GM19238 (cell line): ENCODE results near the gene MRPL28.
"Not testable (repeated sequence)": the region's sequence is repeated elsewhere in the genome, so short reads cannot be mapped to it uniquely, and the experiment has no call there.

Experiments
- DNase-seq: peaks from one replicate; pipeline ENCODE4 v3.0.0; 2011; ENCODE audit warnings: low spot score; ENCODE audit not compliant: insufficient read length

Gene MRPL28

GRCh38 chr16:373848-374615 lies 3.7 kb upstream of the MRPL28 start:
- no peak for DNase-seq

- no peak for DNase-seq
These were observed 2.8 kb upstream of the MRPL28 start for GRCh38 chr16:373020-373598.

DNA sequence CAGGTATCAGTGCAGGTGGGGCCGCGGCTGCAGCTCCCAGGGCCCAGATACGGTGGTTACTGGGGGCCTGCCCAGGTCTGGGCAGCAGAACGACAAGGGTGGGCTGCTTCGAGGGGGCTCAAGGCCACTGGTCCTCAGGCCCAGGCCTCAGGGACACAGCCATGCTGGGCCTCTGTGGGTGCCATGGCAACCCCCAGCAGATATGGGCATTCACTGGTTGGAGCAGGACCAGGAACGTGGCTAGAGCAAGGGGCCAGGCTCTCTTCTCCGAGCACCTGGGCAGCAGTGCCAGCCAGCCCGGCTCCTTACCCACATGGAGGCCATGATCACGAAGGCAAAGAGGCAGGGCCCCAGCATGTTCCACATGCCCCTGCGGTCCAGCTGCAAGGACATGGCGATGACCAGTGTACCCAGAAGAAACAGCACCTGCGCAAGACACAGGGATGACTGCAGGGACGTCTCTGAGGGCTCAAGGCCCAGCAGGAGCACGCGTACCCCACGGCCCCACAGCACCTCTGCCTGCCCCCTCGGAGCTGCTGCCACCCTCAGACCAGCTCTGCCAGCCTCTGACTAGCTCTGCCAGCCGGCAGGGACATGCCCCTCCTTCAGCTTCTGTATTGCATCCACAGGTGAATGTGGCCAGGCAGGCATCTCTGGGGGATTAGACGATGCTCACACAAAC lies 2.1 kb upstream of the MRPL28 start:
- no peak for DNase-seq

GRCh38 chr16:371515-372301 lies 1.4 kb upstream of the MRPL28 start:
- no peak for DNase-seq

DNA sequence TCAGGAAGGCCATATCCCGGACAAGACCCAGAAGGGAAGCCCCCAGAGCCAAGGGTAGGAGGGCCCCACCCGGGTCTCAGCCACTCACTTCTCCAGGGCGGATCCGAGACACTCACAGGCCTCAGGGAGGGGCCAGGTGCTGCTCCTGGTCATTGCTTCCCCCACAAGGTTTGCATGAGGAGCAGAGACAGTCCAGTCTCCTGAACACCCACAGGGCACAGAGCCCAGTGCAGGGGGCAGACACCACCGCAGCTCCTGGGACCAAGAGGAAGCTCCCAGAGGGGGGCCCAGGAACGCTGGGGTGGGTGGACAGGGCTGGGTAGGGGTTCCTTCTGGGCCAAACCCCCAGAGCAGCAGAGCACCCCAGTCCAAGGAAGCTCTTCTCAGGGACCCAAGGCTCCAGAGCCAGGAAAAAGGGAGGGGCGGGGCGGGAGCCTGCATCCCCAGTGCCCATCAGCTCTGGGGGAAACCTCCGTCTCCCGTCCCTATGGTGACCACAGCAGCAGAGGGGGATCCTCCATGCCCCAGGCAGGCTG lies 709 bp upstream of the MRPL28 start:
- no peak for DNase-seq

DNA sequence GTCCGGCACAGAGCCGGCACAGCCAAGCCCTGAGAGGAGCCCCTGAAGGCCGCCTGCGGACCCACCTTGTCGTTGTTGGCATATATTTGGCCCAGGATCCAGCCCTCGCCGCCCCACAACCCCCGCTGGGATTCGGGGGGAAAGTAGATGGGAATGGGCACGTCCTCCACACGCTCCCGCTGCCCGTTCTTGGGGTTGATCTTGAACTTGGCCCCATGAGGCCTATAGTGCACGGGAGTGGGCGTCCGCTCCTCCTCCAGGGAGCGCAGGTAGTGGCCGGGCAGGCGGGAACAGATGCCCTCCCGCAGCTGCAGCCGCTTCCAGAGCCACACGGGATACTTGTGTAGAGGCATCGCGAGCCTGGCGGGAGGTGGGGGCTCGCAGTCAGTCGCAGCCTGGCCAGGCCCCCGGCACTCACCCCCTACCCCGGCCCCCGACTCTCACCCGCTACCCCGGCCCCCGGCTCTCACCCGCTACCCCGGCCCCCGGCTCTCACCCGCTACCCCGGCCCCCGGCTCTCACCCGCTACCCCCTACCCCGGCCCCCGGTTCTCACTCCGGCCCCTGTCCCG lies 387 bp downstream of the MRPL28 start:
- no peak for DNase-seq

DNA sequence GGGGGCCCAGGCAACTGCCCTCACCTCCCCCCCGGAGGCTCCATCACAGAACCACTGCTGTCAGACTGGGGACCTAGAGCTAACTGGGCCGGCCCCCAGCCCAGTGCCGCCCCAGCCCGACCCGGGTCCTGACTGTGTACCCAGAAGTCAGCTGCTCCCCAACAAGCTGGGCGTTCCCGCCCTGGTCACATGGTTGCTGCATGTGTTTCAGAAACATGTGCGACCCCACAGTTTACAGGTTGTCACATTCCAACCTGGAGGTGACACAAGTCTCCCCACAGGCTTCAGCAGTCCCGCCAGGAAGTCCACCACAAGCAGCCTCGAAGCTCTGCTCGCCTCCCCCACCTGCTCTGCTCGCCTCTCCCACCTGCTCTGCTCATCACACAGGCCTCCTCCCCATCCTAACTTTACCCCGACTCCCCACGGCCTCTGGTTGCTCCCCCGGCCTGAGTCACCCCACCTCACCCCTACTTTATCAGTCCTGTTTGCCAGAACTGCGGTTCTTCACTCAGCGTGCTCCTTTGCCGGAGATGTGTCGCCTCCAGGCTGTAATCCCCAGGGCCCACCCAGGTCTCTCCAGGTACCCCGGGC lies 968 bp downstream of the MRPL28 start:
- DNase-seq = no peak

GRCh38 chr16:368388-369158 lies 1.8 kb downstream of the MRPL28 start:
- no peak for DNase-seq

DNA sequence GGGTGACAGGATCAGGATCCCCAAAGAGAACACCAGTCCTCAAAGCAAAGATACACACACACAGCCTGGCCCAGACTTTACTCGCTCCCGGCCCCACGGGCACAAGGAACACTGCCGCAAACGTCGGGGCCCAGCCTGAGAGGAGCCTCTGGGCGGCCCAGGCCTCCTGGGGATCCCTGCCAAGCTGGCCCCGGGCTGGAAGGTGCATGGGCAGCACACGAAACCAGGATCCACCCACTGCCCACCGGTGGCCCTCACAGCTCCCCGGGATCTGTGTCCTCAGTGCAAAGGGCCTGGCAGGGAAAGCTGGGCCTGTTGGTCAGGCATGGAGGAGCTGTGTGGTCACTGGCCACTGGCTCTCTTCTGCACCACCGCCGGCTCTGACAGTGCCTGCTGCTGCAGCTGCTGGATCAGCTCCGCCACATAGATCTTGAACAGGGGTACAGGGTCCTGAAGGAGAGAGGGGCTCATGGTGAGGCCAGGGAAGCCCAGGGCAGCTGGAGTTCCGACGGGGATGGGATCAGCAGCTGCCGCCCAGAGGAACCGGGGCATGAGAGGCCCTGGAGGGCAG lies 2.9 kb downstream of the MRPL28 start:
- no peak for DNase-seq

- no peak for DNase-seq
These were observed 3.9 kb downstream of the MRPL28 start for GRCh38 chr16:366476-366875.

- DNase-seq = no peak
These were observed 5.5 kb downstream of the MRPL28 start for GRCh38 chr16:364595-365491.

DNA sequence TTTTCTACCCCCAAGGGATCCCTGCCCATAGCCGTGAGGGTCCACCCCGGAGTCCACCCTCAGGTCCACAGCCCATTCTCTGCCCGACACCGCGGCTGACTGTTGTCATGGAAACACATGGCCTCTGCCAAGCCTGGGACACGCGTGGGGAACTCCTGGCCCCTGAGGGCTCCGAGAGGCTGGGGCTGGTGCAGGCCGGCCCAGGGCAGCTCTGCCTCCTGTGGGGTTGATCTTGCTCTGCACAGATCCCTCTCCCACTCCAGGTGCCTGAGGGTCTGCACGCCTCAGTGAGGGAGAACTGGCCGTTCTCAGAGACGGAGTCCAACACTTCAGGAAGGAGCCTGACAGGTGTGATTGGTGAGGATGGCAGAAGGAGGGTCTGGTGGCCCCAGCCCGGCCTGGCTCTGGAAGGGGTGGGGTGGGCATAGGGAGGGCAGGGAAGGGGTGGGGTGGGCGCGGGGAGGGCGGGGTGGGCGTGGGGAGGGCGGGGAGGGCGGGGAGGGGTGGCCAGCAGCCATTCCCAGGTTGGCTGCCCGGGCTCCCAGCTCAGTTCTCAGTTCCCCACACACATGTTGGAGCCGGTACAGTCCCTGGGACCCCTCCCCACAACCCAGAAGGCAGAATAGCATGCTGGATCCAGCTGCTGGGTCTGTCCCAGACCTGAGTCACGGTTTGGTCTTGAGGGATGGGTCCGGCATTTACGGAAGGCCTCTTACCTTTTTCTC lies 6.4 kb downstream of the MRPL28 start:
- DNase-seq = no peak

GRCh38 chr16:363110-363765 lies 7.1 kb downstream of the MRPL28 start:
- no peak for DNase-seq

DNA sequence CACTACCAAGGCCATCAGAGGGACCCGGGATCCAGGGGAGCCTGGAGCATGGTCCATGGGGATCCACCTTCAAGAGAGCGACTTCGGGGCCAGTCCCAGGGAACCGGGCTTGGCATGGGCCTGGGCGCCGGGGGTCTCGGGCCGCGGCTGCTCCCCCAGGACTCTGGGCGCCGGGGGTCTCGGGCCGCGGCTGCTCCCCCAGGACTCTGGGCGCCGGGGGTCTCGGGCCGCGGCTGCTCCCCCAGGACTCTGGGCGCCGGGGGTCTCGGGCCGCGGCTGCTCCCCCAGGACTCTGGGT lies 7.7 kb downstream of the MRPL28 start:
- DNase-seq = not testable (repeated sequence)

- DNase-seq = peak; percentile 96
These were observed 8.3 kb downstream of the MRPL28 start for GRCh38 chr16:361872-362701.

DNA sequence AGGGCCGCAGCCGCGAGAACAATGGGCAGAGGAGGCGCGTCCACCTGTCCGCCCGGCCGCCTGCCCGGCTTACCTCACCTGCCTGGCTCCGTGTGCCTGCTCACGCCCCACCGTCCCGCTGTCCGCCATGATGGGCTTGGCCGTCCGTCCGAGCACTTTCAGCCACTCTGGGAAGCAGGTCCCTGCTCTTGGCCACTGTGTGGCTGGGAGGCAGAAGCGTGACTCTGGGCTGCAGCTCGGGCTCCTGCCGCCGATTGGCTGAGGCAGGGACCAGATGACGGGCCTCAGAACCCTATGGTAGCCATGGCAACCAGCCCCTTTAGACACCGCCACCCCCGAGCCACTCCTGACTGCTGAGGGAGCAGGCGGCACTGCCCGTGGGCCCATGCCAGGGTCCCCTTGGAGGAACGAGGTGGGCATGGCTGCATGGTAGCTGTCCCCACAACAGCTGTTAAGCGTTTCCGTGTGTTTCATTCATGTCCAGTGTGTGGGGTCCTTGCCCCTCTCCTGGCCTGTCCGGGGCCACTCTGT lies 8.9 kb downstream of the MRPL28 start:
- DNase-seq = no peak
